Left colon (tissue), 2 donors: Measurements from ENCODE around the gene WDR70. TPM values are rescaled to one million over a fixed set of nuclear protein-coding genes. Genes with fewer than 3 reads are reported as not detected.
"Not testable (repeated sequence)": the region's sequence is repeated elsewhere in the genome, so short reads cannot be mapped to it uniquely, and the experiment has no call there.

ENCODE experiments used
- ATAC-seq: fragments of 200-7000 bp; cut with Tn5 transposase; one replicate; pipeline ENCODE4 v1.9.1; 2020; ENCODE audit warnings: mild to moderate bottlenecking, moderate library complexity
- DNase-seq, 2 donors: peaks; one replicate each; pipeline ENCODE4 v3.0.0-alpha.2; 2020
- intact Hi-C, 2 donors: fragments of 100-400 bp; cut with DNase I in 1 of 2; cut with micrococcal nuclease in 1 of 2; formaldehyde crosslinking; loops; one replicate each; pipeline versions ENCODE4 v1.11.2 to v1.14.0; 2022; cut with DNase I, micrococcal nuclease
- total RNA-seq, 2 donors: library from RNA; stranded (reverse); fragmentation: NEBNext Ultra II Directional; extraction: Animal tissue kit (Norgen Biotek cat#: 25700); gene quantifications; one replicate each; pipeline ENCODE4 v1.2.1, GENCODE V29; 2021
- donor health status: DM: no; HTN: no; CAD: no.
- donor health status: DM: yes; HTN: yes; CAD: no.

The WDR70 gene
- total RNA-seq, 2 donors from 2014 or later: 20.3 to 28.6 TPM

DNA sequence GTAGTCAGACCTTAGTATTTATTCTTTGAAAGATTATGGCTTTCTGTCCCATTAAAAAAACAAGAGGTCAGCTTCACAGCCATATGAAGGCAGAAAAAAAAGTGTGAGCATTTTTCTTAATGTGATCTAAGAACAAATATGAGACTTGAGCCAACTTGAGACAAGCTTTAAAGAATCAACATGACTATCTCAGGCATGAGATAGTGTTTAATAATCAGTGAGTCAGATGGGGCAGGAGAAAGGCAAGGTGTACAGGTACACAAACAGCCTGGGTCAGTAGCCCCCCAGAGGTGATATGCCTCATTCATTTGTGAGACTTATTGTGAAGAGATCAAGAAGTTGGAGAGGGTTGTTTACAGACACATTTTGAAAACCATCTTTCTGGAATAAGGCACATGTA is 377.1 kb downstream of the WDR70 start:
- ATAC-seq (no peak), DNase-seq (no peak)
- intact Hi-C loops: no loop called here

DNA sequence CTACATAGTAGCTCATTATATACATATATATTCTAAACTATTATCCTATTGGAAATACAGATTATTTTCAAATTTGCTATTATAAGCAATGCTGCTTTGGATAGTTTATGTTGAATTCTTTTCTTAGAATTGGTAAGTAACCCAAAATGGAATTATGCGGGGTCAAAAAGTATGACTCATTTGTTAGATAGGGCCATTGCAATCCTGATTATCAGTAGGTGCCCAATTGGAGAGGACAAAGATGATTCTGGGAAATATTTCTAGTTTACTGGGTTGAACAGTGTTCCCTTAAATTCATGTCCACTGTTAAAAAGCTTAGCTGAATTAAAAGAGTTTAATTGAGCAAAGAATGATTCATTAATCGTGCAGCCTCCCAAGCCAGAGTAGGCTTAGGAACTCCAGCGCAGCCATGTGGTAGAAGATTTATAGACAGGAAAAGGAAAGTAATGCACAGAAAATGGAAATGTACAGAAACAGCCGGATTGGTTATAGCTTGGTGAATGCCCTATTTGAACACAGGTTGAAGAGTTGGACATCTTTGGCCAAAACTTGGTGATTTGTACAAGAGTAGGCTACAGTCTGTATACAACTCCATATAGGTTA is 379.0 kb downstream of the WDR70 start:
- no peak for ATAC-seq
- intact Hi-C loops: no loop called here
- DNase-seq: no peak

DNA sequence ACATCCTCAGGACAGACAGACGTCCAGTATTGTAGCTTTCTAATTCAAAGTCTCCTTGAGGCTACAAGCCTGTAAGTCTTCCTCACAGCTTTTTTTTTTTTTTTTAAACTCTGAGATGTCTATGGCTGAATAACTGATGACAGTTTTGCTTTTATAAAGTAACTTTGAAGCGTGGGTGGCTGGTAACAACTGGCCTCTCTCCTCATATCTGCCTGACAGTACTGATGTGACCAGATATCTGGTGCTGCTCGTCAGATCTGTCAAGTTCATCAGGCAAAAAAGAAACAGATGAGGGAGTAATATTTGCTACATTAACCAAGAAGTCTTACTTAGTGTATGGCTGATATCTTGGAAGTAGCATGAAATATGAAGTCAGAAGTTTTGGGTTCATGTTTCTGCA is 388.1 kb downstream of the WDR70 start:
- DNase-seq: no peak
- intact Hi-C loops: no loop called here
- no peak for ATAC-seq

DNA sequence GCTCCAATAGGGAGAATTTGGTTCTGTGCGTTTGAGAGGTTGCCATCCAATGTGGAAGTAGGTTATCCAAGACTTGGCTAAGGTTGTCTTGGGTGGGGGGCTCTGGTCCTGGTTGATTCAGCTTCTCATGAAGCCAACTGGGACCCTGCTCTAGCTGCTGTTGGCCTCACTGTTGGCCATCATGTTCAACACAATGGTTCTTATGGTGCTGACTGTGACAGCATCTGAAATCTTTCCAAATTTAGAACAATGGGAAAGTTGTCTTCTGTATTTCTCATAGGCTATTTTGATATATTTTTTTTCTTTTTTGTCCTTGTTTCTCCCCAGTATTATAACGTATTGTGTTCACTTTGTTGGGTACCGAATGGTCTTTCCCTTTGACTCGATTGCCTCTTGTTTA is 388.8 kb downstream of the WDR70 start:
- ATAC-seq (no peak), DNase-seq (no peak)
- intact Hi-C loops: no loop called here

DNA sequence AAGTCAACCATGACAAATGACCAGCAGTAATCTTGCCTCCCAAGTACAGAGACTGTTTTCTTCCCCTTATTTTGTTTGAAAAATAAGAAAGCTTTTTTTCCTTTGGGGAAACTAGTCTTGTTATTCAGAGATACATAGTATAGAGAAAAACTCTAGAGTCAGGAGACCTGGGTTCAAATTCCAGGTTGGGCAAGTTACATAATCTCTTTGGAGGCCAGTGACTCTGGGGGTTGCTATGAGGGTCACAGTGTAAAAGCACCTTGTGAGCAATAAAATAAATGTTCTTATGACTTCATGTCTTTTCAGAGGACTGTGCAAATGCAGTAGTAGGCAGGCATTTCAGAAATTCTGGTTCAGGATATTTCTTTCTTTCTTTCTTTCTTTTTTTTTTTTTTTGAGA is 389.3 kb downstream of the WDR70 start:
- intact Hi-C loops: no loop called here
- ATAC-seq (no peak), DNase-seq (no peak)

DNA sequence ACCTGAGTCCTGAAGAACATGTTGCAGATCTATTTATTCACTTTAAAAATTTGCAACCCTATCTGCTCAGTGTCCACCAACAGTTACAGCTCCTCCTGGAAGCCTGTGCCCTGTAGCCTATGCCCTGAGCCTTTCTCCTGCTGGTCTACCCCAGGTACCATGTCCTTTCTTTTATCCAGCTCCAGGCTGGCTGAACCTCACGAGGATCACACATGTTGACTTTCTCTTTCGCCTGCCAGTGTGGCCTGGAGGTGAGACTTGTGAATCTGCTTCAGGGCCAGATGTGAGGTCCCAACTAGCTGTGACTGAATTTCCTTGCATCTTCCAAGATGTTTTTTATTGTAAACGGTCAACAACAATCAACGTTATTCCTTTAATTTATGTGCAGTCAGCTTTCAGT is 390.0 kb downstream of the WDR70 start:
- ATAC-seq: no peak
- no peak for DNase-seq
- intact Hi-C loops: no loop called here

DNA sequence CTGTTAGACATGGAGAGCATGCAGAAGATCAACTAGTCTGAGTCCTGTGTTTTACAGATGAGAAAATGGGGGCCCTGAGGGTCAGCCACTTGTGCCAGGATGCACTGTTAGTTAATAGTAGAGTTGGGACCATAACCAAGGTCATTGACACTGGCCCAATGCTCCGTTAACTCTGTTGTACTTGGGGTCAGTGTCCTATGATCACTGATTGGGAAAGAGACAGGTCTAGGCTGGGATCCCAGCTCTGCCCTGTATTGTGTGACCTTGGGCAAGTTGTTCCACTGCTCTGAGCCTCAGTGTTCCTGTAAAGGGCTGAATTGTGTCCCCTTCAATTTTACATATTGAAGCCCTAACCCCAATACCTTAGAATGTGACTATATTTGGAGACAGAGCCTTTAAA is 390.7 kb downstream of the WDR70 start:
- no peak for ATAC-seq
- DNase-seq: no peak
- intact Hi-C loops: no loop called here

DNA sequence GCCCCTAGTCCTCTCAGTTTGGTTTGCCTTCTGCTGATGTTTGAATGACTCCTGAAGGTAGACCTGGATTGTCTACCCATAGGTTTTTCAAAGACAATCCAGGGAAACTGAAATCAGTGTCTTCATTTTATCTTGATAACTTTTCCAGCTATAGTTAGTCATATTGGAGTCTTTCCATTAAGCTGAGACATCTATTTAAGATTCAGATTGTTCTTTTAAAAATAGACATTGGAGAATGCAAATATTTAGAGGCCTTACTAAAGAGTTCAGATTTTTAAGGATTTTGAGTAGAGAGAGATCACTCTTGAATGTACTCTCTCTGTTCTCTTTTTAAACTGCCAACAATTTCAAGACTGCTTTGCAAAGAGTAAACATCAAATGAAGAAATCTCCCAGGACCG is 391.7 kb downstream of the WDR70 start:
- ATAC-seq: no peak

DNA sequence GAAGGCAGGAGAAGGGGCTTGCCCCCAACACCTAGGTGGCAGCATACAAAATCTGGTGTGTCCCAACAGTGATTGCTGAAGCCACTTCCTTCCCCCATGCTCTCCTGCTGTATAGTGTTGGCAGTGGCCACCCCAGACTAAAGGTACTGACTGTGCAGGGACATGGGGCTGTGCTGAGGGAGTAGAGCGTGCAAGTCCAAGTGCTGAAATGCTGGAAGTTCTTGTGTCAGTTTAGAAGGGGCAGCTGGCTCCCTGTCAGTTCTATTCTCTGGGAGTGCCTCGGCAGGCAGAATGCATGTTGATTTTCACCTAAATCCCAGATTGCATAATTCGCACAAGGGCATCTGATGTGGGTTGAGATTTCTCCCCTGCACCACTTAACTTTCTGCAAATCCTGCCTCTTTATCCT is 392.1 kb downstream of the WDR70 start:
- no peak for DNase-seq
- intact Hi-C loops: no loop called here

More for the DNA sequence above, 391.7 kb downstream of the WDR70 start:
- intact Hi-C loops: no loop called here
- no peak for DNase-seq

DNA sequence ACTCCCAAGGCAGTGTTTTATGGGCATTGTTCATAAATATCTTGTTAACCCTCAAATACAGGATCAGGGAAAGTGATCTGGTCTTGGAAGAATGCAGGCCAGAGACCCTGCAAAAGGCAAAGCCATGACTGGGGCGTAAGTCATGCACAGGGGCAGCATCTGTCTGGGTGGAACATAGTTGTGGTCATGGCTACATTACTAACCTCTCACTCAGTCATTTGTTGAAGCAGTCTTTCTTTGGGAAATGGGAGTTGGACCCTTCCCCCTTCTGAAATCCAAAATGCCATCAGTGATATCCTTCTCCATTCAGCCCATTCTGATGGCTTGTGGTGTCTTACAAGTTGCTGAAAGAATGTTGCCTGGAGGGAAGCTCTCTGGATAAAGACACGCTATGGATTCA is 392.6 kb downstream of the WDR70 start:
- DNase-seq (no peak), ATAC-seq (no peak)
- intact Hi-C loops: no loop called here

More for the DNA sequence above, 392.1 kb downstream of the WDR70 start:
- no peak for ATAC-seq

DNA sequence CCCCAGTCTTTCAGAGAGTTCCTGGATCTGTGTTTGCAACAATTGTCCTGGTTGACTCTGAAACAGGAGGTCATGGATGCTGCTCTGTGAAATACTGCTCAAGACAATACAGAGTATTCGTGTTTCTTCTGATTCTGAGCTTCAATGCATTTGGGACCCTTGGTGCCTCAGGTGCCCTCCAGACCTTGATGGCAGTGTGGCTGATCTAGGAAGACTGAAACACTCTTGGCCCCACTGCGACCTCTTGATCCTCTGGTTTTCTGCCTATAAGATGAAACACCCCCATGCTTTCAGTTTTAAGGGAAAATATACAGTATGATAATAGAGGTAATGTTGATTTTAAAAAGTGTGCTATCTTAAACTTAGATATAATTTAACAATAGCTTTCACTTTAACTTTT is 393.1 kb downstream of the WDR70 start:
- ATAC-seq (no peak), DNase-seq (no peak)
- intact Hi-C loops: no loop called here

DNA sequence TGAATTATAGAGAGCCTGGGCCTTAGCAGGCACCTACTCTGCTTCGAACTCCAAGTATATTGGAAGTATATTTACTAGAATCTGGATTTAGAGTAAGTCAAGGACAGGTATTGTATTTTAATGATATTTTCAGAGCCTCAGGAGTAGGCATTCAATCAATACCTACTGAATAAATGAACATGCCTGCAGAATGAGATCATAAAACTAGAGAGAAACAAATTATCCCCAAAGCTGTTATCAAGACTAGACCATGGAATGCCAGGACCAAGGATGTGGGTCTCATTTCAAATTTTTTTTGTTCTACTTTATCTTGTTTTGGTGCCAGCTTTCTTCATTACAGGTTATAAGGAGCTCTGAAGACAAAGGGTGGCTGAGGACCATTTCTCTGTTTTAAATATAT is 394.7 kb downstream of the WDR70 start:
- DNase-seq (no peak), ATAC-seq (no peak)
- intact Hi-C loops: no loop called here

DNA sequence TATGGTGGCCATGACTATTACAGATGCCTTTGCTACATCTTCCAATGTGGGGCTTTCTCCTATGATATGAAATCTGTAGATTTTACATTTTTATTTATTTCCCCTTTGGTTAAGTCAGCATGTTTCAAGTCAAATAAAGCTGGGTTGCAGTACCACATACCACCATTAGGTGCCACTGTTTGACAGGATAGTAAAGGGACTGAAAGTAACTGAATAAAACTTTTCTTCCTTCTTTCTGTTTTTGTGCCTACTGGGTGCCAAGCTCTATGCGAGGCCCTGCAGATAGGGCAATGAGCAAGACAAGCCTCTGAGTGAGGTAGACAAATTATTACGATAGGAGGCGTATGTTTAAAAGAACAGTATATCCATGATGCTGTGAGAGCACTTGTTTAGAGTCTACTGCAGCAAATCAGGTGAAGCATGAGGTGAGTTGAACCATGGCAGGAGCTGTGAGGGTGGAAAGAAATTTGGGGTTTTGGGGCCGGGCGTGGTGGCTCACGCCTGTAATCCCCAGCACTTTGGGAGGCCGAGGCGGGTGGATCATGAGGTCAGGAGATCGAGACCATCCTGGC is 395.9 kb downstream of the WDR70 start:
- ATAC-seq (no peak), DNase-seq (no peak)
- intact Hi-C loops: no loop called here

DNA sequence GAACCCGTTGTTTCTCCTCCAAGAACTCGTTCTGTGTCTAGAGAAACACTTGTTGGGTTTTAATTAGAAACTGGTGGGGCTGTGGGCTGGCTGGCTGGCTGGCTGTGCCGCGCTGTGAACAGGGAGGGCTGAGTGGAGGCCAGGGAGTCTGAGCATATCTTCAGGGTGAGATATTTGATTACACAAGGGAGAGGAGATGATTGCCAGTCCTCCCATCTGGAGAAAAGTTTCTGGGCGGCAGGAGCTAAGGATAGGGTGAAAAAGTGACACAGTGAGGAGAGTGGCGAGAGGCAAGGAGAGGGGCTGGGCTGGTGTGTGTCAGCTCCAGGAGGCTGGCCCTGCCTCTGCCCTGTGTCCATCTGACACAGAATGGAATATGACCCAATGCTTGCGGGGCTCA is 397.7 kb downstream of the WDR70 start:
- peak in 1 of 2 donors; percentile 59 for DNase-seq
- intact Hi-C loops: no loop called here
- ATAC-seq: no peak

DNA sequence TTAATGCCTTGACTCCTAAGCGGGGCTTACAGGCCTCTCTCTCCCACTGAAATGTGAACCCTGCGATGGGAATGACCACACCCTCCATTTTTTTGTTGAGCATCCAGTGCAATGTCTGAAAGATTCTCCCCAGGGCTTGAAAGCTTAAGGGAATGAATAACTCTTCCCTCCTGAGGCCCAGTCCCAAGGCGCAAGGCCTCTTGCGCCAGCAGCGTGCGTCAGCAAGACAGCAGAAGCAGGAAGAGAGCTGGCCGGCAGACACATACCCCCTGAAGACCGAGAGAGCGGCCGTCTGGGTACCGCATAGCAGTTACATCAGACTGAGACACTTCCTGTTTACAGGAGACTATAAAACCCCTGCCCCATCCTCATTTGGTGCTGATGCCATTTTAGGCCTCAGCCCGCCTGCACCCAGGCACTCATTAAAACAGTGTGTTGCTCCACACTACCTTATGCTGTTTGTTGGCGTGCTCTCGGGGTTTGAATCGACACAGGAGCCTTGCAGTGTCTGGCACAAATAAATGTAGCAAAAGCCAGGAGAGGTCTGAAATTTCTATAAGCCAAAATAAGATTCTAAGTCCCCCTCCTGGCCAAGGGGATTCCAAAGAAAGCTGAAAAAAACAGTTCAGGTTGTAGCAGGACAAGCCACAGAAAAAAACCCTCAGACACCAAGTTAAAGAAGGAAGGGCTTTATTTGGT is 398.5 kb downstream of the WDR70 start:
- peak; percentile 7 to 64 for DNase-seq
- ATAC-seq: no peak
- intact Hi-C loops: no loop called here

DNA sequence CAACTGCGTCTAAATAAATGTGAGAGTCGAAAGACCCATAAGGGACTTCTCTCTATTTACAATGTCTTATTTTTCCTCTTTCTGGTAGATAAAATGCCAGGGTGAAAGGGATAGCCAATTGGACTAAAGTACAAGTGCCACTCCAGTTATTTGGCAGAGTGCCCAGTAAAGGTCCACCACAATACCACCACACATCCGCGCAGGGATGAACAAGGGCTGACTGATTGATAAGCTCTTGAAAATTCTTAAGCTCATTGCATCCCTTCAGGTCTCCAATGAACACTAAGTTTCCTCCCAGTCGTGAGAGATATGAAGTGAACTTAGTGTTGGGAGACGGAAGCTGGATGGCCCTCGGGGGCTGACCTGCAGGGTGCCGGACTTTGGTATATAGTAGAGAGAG is 402.3 kb downstream of the WDR70 start:
- intact Hi-C loops, DNase-seq, ATAC-seq: not testable (repeated sequence)

DNA sequence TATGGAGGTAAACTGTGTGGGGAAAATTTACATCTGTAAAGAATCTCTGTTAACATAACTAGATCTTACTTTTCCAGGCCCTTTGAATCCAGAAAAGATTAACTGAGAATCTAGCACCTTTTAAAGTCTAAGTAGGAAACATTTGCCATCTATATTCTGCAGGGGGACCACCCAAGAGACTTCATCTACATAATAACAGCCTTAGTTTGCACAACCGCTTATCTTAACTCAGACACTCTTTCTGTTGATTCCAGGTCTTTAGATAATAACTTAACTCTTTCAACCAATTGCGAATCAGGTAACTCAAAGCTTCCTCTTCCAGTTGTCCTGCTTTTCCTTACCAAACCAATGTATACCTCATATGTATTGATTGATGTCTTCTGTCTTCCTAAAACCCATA is 407.3 kb downstream of the WDR70 start:
- DNase-seq (no peak), ATAC-seq (no peak)
- intact Hi-C loops: no loop called here

DNA sequence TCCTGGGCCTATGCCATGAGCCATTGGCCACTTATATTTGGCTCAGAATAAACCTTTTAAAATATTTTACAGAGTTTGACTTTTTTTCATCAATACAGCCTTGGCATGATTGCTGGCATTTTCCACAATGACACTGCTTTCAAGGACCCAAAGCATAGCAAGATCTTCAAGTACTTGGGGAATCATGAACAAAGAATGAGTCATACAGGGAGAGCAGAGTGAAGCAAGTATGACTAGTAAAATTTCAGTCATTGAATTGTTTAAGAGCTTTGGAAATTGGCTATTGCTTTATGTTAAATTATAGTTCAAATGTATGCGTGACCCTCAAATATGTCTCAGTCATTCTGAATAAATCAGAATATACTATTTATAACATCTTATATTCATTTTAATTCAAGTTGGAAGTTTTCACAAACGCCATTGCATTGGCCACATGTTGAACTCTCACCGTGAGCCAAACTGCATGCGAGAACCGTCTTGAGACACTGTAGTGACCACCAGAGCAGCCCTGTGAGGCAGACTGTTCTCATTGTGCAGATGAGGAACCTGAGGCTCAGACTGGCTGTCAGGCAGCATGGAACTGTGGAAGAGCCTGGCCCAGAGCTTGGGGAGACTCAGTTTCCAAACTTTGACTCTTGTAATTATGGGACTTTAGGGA is 407.9 kb downstream of the WDR70 start:
- DNase-seq (no peak), ATAC-seq (no peak)
- intact Hi-C loops: no loop called here

DNA sequence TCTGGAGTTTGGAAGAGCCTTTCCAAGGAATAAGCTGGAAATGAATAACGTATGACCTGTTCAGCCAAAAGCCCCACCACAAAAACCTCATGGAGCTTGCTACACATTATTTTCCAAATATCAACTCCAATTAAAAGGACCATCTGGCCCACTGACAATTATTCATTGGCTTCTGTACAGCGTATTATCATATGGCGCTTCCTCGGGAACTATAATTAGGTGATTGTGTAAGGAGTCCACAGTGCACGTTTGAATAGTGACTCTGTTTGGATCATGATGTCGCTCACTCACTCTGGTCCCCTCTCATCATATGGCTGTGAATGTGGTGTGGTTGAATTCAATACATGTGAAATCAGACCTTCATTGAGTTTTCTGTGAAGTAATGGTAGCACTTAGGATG is 408.6 kb downstream of the WDR70 start:
- DNase-seq: no peak
- no peak for ATAC-seq
- intact Hi-C loops: no loop called here

DNA sequence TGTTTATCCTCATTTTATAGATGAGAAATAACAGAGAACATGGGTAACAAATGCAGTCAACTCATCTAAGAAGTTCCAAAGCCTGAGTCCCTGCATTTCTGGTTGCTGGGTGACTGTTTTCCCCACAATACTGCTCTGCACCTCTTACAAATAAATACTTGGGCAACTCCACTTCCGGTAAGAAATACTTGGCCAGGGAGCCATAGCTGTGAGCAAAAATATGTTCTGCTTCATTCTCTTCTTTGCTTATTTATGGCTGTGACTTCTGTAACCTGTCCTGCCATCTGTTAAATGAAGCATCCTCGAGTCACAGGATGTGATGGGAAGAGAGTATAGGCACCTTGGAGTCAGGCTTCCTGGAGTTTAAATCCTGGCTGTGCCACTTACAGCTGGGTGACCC is 410.9 kb downstream of the WDR70 start:
- no peak for ATAC-seq

More for the DNA sequence above, 410.9 kb downstream of the WDR70 start:
- intact Hi-C loops: no loop called here
- DNase-seq: no peak
